GM12878 (cell line): ENCODE measurements around the gene JADE2. TPM values are rescaled to one million over a fixed set of nuclear protein-coding genes. Genes with fewer than 3 reads are reported as not detected.
A peak's percentile ranks its signal among the peaks of the same experiment; 100 is the strongest.

Experiments used
- ATAC-seq: fragments of 200-7000 bp; cut with Tn5 transposase; 3 replicates; pipeline ENCODE4 v1.9.1; 2020; ENCODE audit warnings: mild to moderate bottlenecking, moderate library complexity
- BruUV-seq: library from RNA; stranded (reverse); fragments of 400-500 nt; replicated peaks from 2 replicates; lab custom pipeline; 2021; lab: Mats Ljungman, UMichigan
- CTCF ChIA-PET: fragments of 300-600 bp; sonication (Branson Sonifier 250); formaldehyde crosslinking; extraction: SDS; loops from one replicate; lab custom pipeline; 2021; ENCODE audit warnings: inconsistent platforms; lab: Yijun Ruan, JAX
- POLR2A ChIA-PET: fragments of 350-600 bp; formaldehyde crosslinking; extraction: SDS; loops from one replicate; lab custom pipeline; 2021; ENCODE audit warnings: inconsistent platforms; lab: Charles Lee
- RAD21 ChIA-PET: fragments of 300-600 bp; sonication (Branson Sonifier 250); formaldehyde crosslinking; loops from one replicate; lab custom pipeline; 2023; ENCODE audit warnings: antibody characterized with exemption; ENCODE audit not compliant: unreplicated experiment; lab: Charles Lee
- SMC1A ChIA-PET: fragments of 300-600 bp; sonication (Branson Sonifier 250); formaldehyde crosslinking; loops from one replicate; lab custom pipeline; 2023; ENCODE audit not compliant: unreplicated experiment, uncharacterized antibody; lab: Charles Lee
- DNase-seq: peaks from one replicate; pipeline ENCODE4 v3.0.0-alpha.2; 2011; ENCODE audit warnings: low read depth, low spot score
- FAIRE-seq: peaks from 3 replicates; lab custom pipeline; 2011; peaks lifted over from hg19 to GRCh38; lab: Jason Lieb, UNC
- H2AFZ ChIP-seq: 2 replicates; pipeline ENCODE4 v1.6.0; 2011; ENCODE audit warnings: low read depth, low read length, control low read depth; ENCODE audit not compliant: control insufficient read depth
- H3K27ac ChIP-seq: 2 replicates; pipeline ENCODE4 v1.5.1; 2011; ENCODE audit warnings: control low read depth; ENCODE audit not compliant: control insufficient read depth, insufficient read depth
- H3K27me3 ChIP-seq, 2 experiments: replicated peaks in 1 of 2; 2 replicates each; pipeline versions ENCODE4 v1.6.0 to v1.6.1; 2011; ENCODE audit warnings: low read length in 1 of 2; ENCODE audit not compliant: control insufficient read depth in 2 of 2, insufficient read depth in 2 of 2
- H3K36me3 ChIP-seq, 2 experiments: 2 replicates each; pipeline ENCODE4 v1.5.1; 2011; ENCODE audit warnings: low read length in 1 of 2; ENCODE audit not compliant: control insufficient read depth in 2 of 2, insufficient read depth in 2 of 2
- H3K4me1 ChIP-seq: 2 replicates; pipeline ENCODE4 v1.6.1; 2011; ENCODE audit warnings: mild to moderate bottlenecking, low read length, moderate library complexity, mixed read lengths; ENCODE audit not compliant: control insufficient read depth, insufficient read depth
- H3K4me2 ChIP-seq: 2 replicates; pipeline ENCODE4 v1.6.0; 2011; ENCODE audit warnings: control low read depth; ENCODE audit not compliant: control insufficient read depth, insufficient read depth
- H3K4me3 ChIP-seq: fragments of 200-600 bp; sonication (generic); 2 replicates; pipeline ENCODE4 v1.5.1; 2016
- H3K79me2 ChIP-seq: 2 replicates; pipeline ENCODE4 v1.6.0; 2011; ENCODE audit warnings: low read length; ENCODE audit not compliant: control insufficient read depth, insufficient read depth
- H3K9ac ChIP-seq: 2 replicates; pipeline ENCODE4 v1.8.0; 2011; ENCODE audit warnings: low read length, control low read depth, mixed read lengths; ENCODE audit not compliant: control insufficient read depth, insufficient read depth
- H3K9me3 ChIP-seq: replicated peaks from 3 replicates; pipeline ENCODE4 v1.5.1; 2011; ENCODE audit warnings: mild to moderate bottlenecking, low read length; ENCODE audit not compliant: control insufficient read depth, insufficient read depth
- H4K20me1 ChIP-seq: 2 replicates; pipeline ENCODE4 v1.6.0; 2011; ENCODE audit not compliant: control insufficient read depth, insufficient read depth
- BHLHE40 ChIP-seq, 2 experiments: fragments of 450-650 bp in 1 of 2; IDR thresholded peaks; 2 replicates each; pipeline ENCODE4 v1.6.1; 2011 to 2017; ENCODE audit warnings: low read depth in 2 of 2, borderline replicate concordance in 1 of 2, improper control_type of control experiment in 1 of 2, low read length in 1 of 2, mild to moderate bottlenecking in 1 of 2
- ESRRA ChIP-seq: IDR thresholded peaks from 2 replicates; pipeline ENCODE4 v1.6.1; 2012; ENCODE audit warnings: mild to moderate bottlenecking, low read length, improper control_type of control experiment
- RAD51 ChIP-seq: fragments of 450-650 bp; IDR thresholded peaks from 2 replicates; pipeline ENCODE4 v1.6.1; 2016; ENCODE audit warnings: moderate library complexity, mild to moderate bottlenecking, inconsistent platforms
- RUNX3 ChIP-seq: IDR thresholded peaks from 2 replicates; pipeline ENCODE4 v1.6.1; 2012; ENCODE audit warnings: low read length, inconsistent platforms
- SIX5 ChIP-seq: IDR thresholded peaks from 2 replicates; pipeline ENCODE4 v1.6.1; 2011; ENCODE audit warnings: mild to moderate bottlenecking, low read depth, low read length, moderate library complexity; ENCODE audit not compliant: severe bottlenecking
- SMAD5 ChIP-seq: IDR thresholded peaks from 2 replicates; pipeline ENCODE4 v1.6.1; 2016; ENCODE audit warnings: antibody characterized with exemption, low read depth
- SPI1 ChIP-seq: IDR thresholded peaks from 2 replicates; pipeline ENCODE4 v1.6.1; 2011; ENCODE audit warnings: low read depth, mild to moderate bottlenecking, low read length, moderate library complexity, borderline replicate concordance; ENCODE audit not compliant: insufficient read depth
- WGBS: methylation state at CpG from one replicate; pipeline ENCODE4 v1.1.6; 2016; ENCODE audit warnings: low lambda C conversion rate; ENCODE audit not compliant: insufficient replicate concordance, insufficient coverage; ENCODE audit errors: missing lambda C conversion rate; 5-methylcytosine and 5-hydroxymethylcytosine counted together
- in situ Hi-C: fragments of 300-500 bp; cut with MboI; formaldehyde crosslinking; loops from 9 replicates; pipeline ENCODE4 v1.14.3; 2018; ENCODE audit warnings: mixed read lengths
- intact Hi-C: fragments of 100-400 bp; cut with micrococcal nuclease; formaldehyde crosslinking; loops from one replicate; pipeline ENCODE4 v1.14.2; 2022; ENCODE audit not compliant: unreplicated experiment
- polyA plus RNA-seq, 11 experiments: library from polyadenylated mRNA; depleted of rRNA in 4 of 11; unstranded in 6 of 11; stranded (reverse) in 5 of 11; fragments of >200 nt; fragmentation: Nextera tagmentation in 4 of 11; fragmentation: Illumina TruSeq in 1 of 11; extraction: Ambion mirVana in 4 of 11; extraction: Trizol in 1 of 11; gene quantifications; 1 replicate in 1 of 11; 2 replicates in 10 of 11; pipeline versions ENCODE4 v1.2.1 to v1.2.3, GENCODE V29; 2011 to 2016; ENCODE audit warnings: inconsistent platforms in 2 of 11, missing spikeins in 2 of 11, low read depth in 1 of 11
- total RNA-seq, 4 experiments: library from RNA; depleted of rRNA in 3 of 4; stranded (reverse); fragments of >200 nt in 3 of 4; fragmentation: Illumina TruSeq in 1 of 4; extraction: Trizol in 1 of 4; gene quantifications; 2 replicates each; pipeline versions ENCODE4 v1.2.1 to v1.2.3, GENCODE V29; 2013 to 2021

Gene JADE2
- total and polyA plus RNA-seq, 10 of the 15 experiments (the other 5 are each of a cell fraction or from before 2014, with no cell fraction given) = 1.5 to 67.0 (median 22.4) TPM

- intact Hi-C loops = loop anchor here (5.0 kb wide), 1 partner anchor 62 kb away; no protein-coding TSS in a partner anchor
- Histone ChIP-seq H3K4me1 (peaks cover 4% of the 10 kb centered on the region), H3K4me2 (peak overlapping the region; percentile 93), H3K27me3 (no peaks in the 10 kb centered on the region), H3K27ac (no peak overlapping the region; the same call in 1 of the 2 replicates), H3K9ac (peak overlapping the region; percentile 39), H3K79me2 (peaks cover 89% of the 10 kb centered on the region), H2AFZ (no peak overlapping the region), H3K9me3 (no peaks in the 10 kb centered on the region), H3K4me3 (peak overlapping the region; percentile 91; the same call in 1 of the 2 replicates), H3K36me3 (peaks cover 0 to 4% of the 10 kb centered on the region in 2 experiments; a peak in 3 of 4 replicates), H4K20me1 (no peaks in the 10 kb centered on the region; the same call in 1 of the 2 replicates)
- CTCF ChIA-PET = interaction anchor here (0.6 to 12.2 kb wide), 5 partner anchors 15 to 169 kb away, joined by 3 to 145 read pairs (median 3); partner anchors contain the start of gene CDKN2AIPNL
- in situ Hi-C loops = no loop called here
- SMC1A ChIA-PET = interaction anchor here (3.3 to 13.4 kb wide), 2 partner anchors 14 to 25 kb away, joined by 16 to 148 read pairs; no protein-coding TSS in a partner anchor
- ATAC-seq (no peak), DNase-seq (no peak), FAIRE-seq (no peak)
- WGBS = 80% methylated on average over 6 of the region's 6 CpGs
- TF ChIP-seq RAD51 (peak; percentile 65; the same call in 1 of the 2 replicates), SIX5 (no peak), SPI1 (no peak), ESRRA (no peak), SMAD5 (no peak), RUNX3 (no peak), BHLHE40 (IDR thresholded peaks at IDR 0.05; ENCODE audit: borderline replicate concordance in 1 of 2, low read depth in 2 of 2, low read length in 1 of 2) (peak in 1 of 2 experiments; percentile 46; a peak in 1 of 4 replicates)
- POLR2A ChIA-PET = interaction anchor here (0.5 to 6.8 kb wide), 5 partner anchors 11 to 108 kb away, joined by 3 to 60 read pairs (median 5); no protein-coding TSS in a partner anchor
- BruUV-seq = no TSS peak
- RAD21 ChIA-PET = interaction anchor here (1.4 to 11.0 kb wide), 3 partner anchors 14 to 146 kb away, joined by 3 to 144 read pairs (median 3); no protein-coding TSS in a partner anchor
Observed at GRCh38 chr5:134529460-134529859, 4.0 kb downstream of the JADE2 start.
